Loucy (cell line): ENCODE measurements around the gene NECTIN4.

Experiments used
- CTCF ChIP-seq: fragments of 200-600 bp; sonication (generic); conservative IDR thresholded peaks from 2 replicates; pipeline ENCODE4 v1.5.1; 2014; ENCODE audit warnings: mild to moderate bottlenecking, antibody characterized with exemption, low read length
- EZH2phosphoT487 ChIP-seq: fragments of 200-600 bp; IDR thresholded peaks from 2 replicates; pipeline ENCODE4 v1.6.1; 2018; ENCODE audit warnings: antibody characterized with exemption, mild to moderate bottlenecking, moderate library complexity, borderline replicate concordance

DNA sequence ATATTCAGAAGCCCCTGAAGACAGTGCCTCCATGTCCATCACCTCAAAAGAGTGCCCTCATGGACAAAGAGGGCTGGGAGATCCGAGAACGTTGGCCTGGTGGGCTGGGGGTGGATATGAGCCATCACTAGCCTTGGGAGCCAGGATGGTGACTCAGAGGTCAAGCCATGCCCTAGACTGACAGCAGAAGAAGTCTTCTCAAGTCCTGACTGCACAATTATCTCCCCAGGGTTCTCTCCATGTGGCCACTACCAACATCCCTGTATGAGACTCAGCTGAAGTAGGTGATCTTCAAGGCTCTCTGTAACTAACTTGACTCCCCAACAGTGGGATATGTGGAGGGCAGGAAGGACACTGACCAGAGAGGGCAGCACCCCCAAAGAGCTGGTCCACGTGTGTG, 36.5 kb downstream of the NECTIN4 start:
- TF ChIP-seq CTCF (no peak), EZH2phosphoT487 (no peak)
